ENCODE measurements around the gene ZNF511.

Gene ZNF511

DNA sequence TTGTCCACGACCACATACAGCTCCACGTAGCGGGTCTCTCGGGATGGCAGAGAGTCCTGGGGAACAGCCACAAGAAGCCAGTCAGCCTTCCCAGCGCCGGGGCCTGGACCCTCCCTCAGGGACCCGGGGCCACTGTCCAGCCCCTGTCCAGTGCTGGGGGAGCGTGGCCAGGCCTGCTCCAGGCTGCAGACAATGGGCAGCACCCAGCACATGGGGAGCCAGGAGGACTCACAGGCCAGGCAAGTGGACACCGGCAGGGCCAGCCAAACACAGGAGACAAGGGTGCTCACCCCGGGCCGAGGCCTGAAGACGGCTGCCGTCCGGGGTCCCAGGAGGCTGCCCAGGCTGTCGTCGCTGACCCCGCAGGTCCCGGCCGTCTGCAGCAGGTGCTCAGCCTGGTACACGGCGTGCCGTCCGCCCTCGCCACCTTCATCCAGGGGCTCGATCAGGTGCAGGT is 35.7 kb upstream of the ZNF511 start:
- no peak overlapping the region for H3K4me2 ChIP-seq (ENCODE audit: low read depth, low read length, poor library complexity, severe bottlenecking)
- TF ChIP-seq, protein P1, sequence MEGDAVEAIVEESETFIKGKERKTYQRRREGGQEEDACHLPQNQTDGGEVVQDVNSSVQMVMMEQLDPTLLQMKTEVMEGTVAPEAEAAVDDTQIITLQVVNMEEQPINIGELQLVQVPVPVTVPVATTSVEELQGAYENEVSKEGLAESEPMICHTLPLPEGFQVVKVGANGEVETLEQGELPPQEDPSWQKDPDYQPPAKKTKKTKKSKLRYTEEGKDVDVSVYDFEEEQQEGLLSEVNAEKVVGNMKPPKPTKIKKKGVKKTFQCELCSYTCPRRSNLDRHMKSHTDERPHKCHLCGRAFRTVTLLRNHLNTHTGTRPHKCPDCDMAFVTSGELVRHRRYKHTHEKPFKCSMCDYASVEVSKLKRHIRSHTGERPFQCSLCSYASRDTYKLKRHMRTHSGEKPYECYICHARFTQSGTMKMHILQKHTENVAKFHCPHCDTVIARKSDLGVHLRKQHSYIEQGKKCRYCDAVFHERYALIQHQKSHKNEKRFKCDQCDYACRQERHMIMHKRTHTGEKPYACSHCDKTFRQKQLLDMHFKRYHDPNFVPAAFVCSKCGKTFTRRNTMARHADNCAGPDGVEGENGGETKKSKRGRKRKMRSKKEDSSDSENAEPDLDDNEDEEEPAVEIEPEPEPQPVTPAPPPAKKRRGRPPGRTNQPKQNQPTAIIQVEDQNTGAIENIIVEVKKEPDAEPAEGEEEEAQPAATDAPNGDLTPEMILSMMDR (IDR thresholded peaks at IDR 0.05; ENCODE audit: insufficient read depth, low read length, poor library complexity, severe bottlenecking): no peak
- no peak for TF ChIP-seq EZH2phosphoT487 (conservative IDR thresholded peaks at IDR 0.05; ENCODE audit: low read length)
- no peak overlapping the region for H3K9ac ChIP-seq (ENCODE audit: low read length)
- no peaks in the 10 kb centered on the region for H3K36me3 ChIP-seq (ENCODE audit: low read length)
- no peak overlapping the region for H3K27ac ChIP-seq (ENCODE audit: low read depth, low read length)
- H3K9me2 ChIP-seq (replicated peaks; ENCODE audit: insufficient read depth, low read length): no peaks in the 10 kb centered on the region
- no peaks in the 10 kb centered on the region for H3K27me3 ChIP-seq (ENCODE audit: low read length)
- H3F3A ChIP-seq (ENCODE audit: insufficient read depth): no peaks in the 10 kb centered on the region
- H3K79me2 ChIP-seq (ENCODE audit: insufficient read depth, low read length): no peaks in the 10 kb centered on the region
- H3K9me3 ChIP-seq (ENCODE audit: insufficient read depth, low read length): no peaks in the 10 kb centered on the region
- H4K20me1 ChIP-seq (ENCODE audit: low read depth, low read length): no peaks in the 10 kb centered on the region
- H3K4me3 ChIP-seq (ENCODE audit: insufficient read depth, low read length, poor library complexity, severe bottlenecking): no peak overlapping the region
- no peak overlapping the region for H2AFZ ChIP-seq (ENCODE audit: low read depth, low read length, severe bottlenecking)

DNA sequence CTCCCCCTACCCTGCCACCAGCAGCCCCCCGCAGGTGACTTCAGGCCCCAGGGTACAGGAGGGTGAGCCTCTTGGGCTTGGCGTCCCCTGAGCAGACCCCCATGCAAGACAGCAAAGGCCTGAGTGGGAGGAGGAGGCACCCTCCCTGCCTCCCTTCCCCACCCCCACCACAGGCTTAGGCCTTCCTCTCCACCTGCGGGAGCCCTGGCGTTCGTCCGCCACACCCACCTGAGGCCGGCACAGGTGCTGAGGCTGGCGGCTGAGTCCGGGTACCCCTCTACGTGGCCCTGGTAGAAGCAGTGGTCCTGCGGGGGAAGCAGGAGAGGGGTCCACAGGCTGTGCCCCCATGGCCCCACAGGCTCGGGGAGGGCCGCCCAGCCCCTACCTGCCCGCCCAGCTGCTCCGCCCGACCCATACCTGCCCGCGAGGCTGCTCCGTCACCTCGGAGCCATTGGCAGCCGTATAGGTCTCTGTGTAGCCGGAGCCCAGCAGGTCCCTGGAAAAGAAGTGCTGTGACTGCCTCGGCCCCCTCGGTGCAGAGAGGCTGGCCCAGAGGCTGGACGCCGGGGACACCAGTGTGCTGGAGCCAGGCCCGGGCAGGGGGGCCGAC is 35.1 kb upstream of the ZNF511 start:
- Histone ChIP-seq H3K36me3 (ENCODE audit: low read length) (no peaks in the 10 kb centered on the region), H3K9me2 (replicated peaks; ENCODE audit: insufficient read depth, low read length) (no peaks in the 10 kb centered on the region), H3K4me2 (ENCODE audit: low read depth, low read length, poor library complexity, severe bottlenecking) (no peak overlapping the region), H2AFZ (ENCODE audit: low read depth, low read length, severe bottlenecking) (no peak overlapping the region), H3F3A (ENCODE audit: insufficient read depth) (no peaks in the 10 kb centered on the region), H4K20me1 (ENCODE audit: low read depth, low read length) (no peaks in the 10 kb centered on the region), H3K27ac (ENCODE audit: low read depth, low read length) (no peak overlapping the region), H3K27me3 (ENCODE audit: low read length) (no peaks in the 10 kb centered on the region), H3K79me2 (ENCODE audit: insufficient read depth, low read length) (no peaks in the 10 kb centered on the region), H3K9ac (ENCODE audit: low read length) (no peak overlapping the region), H3K9me3 (ENCODE audit: insufficient read depth, low read length) (no peaks in the 10 kb centered on the region), H3K4me3 (ENCODE audit: insufficient read depth, low read length, poor library complexity, severe bottlenecking) (no peak overlapping the region)
- no peak for TF ChIP-seq EZH2phosphoT487 (conservative IDR thresholded peaks at IDR 0.05; ENCODE audit: low read length)
- TF ChIP-seq, protein P1 (IDR thresholded peaks at IDR 0.05; ENCODE audit: insufficient read depth, low read length, poor library complexity, severe bottlenecking): no peak

- Histone ChIP-seq H3K9ac (ENCODE audit: low read length) (no peak overlapping the region; the same call in 1 of the 2 replicates), H4K20me1 (ENCODE audit: low read depth, low read length) (no peaks in the 10 kb centered on the region), H3K79me2 (ENCODE audit: insufficient read depth, low read length) (no peaks in the 10 kb centered on the region), H3K27me3 (ENCODE audit: low read length) (no peaks in the 10 kb centered on the region), H3K9me3 (ENCODE audit: insufficient read depth, low read length) (no peaks in the 10 kb centered on the region), H3K4me2 (ENCODE audit: low read depth, low read length, poor library complexity, severe bottlenecking) (peak overlapping the region; percentile 23), H3K4me3 (ENCODE audit: insufficient read depth, low read length, poor library complexity, severe bottlenecking) (no peak overlapping the region), H3K27ac (ENCODE audit: low read depth, low read length) (no peak overlapping the region), H3K36me3 (ENCODE audit: low read length) (no peaks in the 10 kb centered on the region), H3F3A (ENCODE audit: insufficient read depth) (no peaks in the 10 kb centered on the region), H3K9me2 (replicated peaks; ENCODE audit: insufficient read depth, low read length) (no peaks in the 10 kb centered on the region), H2AFZ (ENCODE audit: low read depth, low read length, severe bottlenecking) (no peak overlapping the region)
- no peak for TF ChIP-seq EZH2phosphoT487 (conservative IDR thresholded peaks at IDR 0.05; ENCODE audit: low read length)
- TF ChIP-seq, protein P1 (IDR thresholded peaks at IDR 0.05; ENCODE audit: insufficient read depth, low read length, poor library complexity, severe bottlenecking): no peak
These were observed 33.7 kb upstream of the ZNF511 start for GRCh38 chr10:133274751-133275683.

Measured in SU-DHL-6 (cell line).